Neural crest cell (in vitro differentiated cells): Measurements from ENCODE around the gene KRTDAP. TPM values are rescaled to one million over a fixed set of nuclear protein-coding genes. Genes with fewer than 3 reads are reported as not detected.
A peak's percentile ranks its signal among the peaks of the same experiment; 100 is the strongest.

Experiments
- DNase-seq: peaks from one replicate; pipeline ENCODE4 v3.0.0; 2021; ENCODE audit warnings: low read depth, mixed read lengths, low spot score
- H3K27ac Mint-ChIP-seq: one replicate; pipeline ENCODE4 v1.8.0; 2021; ENCODE audit warnings: mild to moderate bottlenecking, mixed read lengths; ENCODE audit not compliant: unreplicated experiment
- H3K27me3 Mint-ChIP-seq: 2 replicates; pipeline ENCODE4 v1.8.0; 2021; ENCODE audit warnings: low read depth, mild to moderate bottlenecking, mixed read lengths
- H3K36me3 Mint-ChIP-seq: 2 replicates; pipeline ENCODE4 v1.8.0; 2021; ENCODE audit warnings: low read depth, mild to moderate bottlenecking, mixed read lengths
- H3K4me1 Mint-ChIP-seq: 2 replicates; pipeline ENCODE4 v1.8.0; 2021; ENCODE audit warnings: mixed read lengths
- H3K4me3 Mint-ChIP-seq: one replicate; pipeline ENCODE4 v1.8.0; 2021; ENCODE audit warnings: mild to moderate bottlenecking, mixed read lengths
- H3K9me3 Mint-ChIP-seq: 2 replicates; pipeline ENCODE4 v1.8.0; 2021; ENCODE audit warnings: mixed read lengths
- total RNA-seq: library from RNA; stranded (reverse); gene quantifications from 2 replicates; pipeline ENCODE4 v1.2.1, GENCODE V29; 2021
- TF ChIP-seq, protein P1 (sequence below): fragments of 200-600 bp; sonication (generic); conservative IDR thresholded peaks from 2 replicates; pipeline ENCODE4 v1.5.0; 2021; ENCODE audit warnings: antibody characterized with exemption, mild to moderate bottlenecking

KRTDAP gene
- total RNA-seq, 1 donor from 2014 or later = not detected

DNA sequence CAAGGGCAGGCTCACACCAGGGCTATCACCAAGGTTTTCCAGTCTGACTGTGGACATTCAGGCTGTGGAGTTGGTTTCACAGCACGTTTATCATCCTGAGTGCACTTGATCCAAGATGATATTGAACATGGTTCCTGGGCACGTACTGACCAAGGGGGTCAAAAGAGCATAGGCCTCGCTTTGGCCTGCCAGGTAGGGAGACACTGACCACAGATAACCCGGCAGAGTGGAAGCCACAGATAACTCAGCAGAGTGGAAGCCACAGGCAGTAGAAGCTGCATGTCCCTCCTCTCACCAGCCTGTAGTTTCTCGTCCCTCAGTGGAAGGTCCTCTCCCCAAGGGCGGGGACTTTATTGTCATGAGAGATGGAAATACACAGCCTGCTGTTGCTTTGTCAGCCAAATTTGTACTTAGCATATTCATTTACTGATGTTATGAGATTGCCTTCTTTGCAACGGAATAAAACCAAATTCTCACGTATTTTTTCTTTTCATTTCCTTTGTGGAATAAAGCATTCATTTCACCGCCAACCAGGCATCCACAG lies 8.8 kb upstream of the KRTDAP start:
- no peaks in the 10 kb centered on the region for H3K36me3 Mint-ChIP-seq

DNA sequence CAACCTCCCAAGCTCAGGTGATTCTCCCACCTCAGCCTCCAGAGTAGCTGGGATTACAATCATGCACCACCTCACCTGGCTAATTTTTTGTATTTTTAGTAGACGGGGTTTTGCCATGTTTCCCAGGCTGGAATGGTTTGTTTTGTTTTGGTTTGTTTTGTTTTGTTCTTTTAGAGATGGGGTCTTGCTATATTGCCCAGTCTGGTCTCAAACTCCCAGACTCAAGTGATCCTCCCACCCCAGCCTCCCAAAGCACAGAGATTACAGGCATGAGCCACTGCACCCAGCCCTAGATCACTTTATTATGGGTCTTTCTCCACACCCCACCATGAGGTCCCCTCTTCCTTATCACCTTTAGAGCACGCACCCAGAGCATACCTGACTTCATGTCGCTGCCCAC lies 8.0 kb upstream of the KRTDAP start:
- TF ChIP-seq, protein P1, sequence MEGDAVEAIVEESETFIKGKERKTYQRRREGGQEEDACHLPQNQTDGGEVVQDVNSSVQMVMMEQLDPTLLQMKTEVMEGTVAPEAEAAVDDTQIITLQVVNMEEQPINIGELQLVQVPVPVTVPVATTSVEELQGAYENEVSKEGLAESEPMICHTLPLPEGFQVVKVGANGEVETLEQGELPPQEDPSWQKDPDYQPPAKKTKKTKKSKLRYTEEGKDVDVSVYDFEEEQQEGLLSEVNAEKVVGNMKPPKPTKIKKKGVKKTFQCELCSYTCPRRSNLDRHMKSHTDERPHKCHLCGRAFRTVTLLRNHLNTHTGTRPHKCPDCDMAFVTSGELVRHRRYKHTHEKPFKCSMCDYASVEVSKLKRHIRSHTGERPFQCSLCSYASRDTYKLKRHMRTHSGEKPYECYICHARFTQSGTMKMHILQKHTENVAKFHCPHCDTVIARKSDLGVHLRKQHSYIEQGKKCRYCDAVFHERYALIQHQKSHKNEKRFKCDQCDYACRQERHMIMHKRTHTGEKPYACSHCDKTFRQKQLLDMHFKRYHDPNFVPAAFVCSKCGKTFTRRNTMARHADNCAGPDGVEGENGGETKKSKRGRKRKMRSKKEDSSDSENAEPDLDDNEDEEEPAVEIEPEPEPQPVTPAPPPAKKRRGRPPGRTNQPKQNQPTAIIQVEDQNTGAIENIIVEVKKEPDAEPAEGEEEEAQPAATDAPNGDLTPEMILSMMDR = no peak
- no peak for DNase-seq
- no peaks in the 10 kb centered on the region for H3K9me3 Mint-ChIP-seq
- peaks cover 28% of the 10 kb centered on the region for H3K27me3 Mint-ChIP-seq
- H3K36me3 Mint-ChIP-seq = no peaks in the 10 kb centered on the region
- H3K4me1 Mint-ChIP-seq = no peaks in the 10 kb centered on the region
- peak overlapping the region; percentile 43 for H3K27ac Mint-ChIP-seq
- H3K4me3 Mint-ChIP-seq = no peak overlapping the region

More for the DNA sequence above, 8.8 kb upstream of the KRTDAP start:
- no peak overlapping the region for H3K4me3 Mint-ChIP-seq
- no peaks in the 10 kb centered on the region for H3K9me3 Mint-ChIP-seq
- H3K27me3 Mint-ChIP-seq = peaks cover 28% of the 10 kb centered on the region
- TF ChIP-seq, protein P1 = no peak
- H3K27ac Mint-ChIP-seq = no peak overlapping the region
- H3K4me1 Mint-ChIP-seq = no peaks in the 10 kb centered on the region
- DNase-seq = no peak

DNA sequence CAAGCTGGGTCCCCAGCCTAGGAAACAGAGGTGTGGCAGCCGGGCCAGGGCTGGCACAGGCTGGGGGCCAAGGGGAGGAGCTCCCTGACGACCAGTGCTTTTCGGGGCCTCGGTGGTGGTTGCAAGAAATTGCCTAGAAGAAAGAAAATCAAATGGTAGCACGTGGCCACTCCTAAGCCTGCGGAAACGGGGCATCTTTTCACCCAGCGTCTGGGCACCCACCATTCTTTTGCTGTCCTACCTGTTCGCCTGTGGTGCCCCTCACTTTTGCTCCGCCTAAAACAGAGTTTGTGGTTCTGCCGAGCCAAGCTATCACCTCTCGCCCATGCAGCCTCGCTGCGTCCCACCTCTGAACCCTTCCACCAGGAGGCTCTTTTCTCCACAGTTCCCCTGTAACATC lies 7.1 kb upstream of the KRTDAP start:
- no peak for DNase-seq
- TF ChIP-seq, protein P1 = no peak
- H3K4me1 Mint-ChIP-seq = no peaks in the 10 kb centered on the region
- no peak overlapping the region for H3K4me3 Mint-ChIP-seq
- H3K36me3 Mint-ChIP-seq = no peaks in the 10 kb centered on the region
- no peak overlapping the region for H3K27ac Mint-ChIP-seq
- H3K27me3 Mint-ChIP-seq = peaks cover 28% of the 10 kb centered on the region
- H3K9me3 Mint-ChIP-seq = no peaks in the 10 kb centered on the region

DNA sequence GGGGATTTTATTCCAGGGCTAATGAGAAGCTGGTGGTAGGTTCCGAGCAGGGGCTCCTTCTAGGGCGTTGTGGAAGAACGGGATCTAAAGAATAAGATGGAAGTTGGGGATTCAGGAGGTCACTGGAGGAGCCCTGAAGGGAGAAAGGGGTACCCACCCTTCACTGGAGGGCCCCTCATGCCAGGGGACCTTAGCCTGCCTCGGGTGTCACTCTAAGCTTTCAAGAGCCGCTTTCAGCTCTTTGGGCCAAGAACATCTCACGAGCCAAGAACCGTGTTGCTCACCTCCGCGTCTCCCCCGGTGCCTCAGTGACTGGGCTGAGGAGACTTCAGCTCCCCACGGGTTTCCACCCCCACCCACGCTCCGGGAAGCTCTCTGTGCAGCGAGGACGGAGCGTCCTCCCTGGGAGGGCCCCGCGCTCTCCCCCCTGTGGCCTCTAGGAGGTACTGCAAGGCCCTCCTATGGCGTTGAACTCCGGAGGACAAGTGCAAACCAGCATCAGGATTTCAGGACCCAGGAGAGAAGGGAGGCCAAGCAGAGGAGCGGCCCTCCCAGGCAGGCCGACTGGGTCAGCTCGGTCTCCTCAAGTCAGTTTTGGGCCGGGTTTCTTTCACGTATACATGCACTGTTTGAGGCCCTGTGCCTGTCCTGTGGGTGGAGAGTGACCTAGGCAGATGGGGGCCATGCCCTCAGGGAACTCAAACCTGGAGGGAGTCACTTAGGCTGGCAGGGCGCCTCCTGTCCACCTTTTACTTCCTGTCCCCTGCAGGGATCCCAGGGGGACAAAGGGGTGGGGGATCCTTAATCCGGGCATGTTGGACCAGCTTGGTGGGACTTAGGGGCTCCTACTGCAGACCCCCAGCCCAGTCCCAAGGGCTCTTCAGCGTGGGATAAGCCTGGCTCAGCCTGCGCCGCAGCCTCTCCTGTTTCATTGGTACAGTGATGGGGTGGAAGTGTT lies 5.1 kb upstream of the KRTDAP start:
- Mint-ChIP-seq H3K4me3 (no peak overlapping the region), H3K9me3 (no peaks in the 10 kb centered on the region), H3K36me3 (no peaks in the 10 kb centered on the region), H3K27ac (no peak overlapping the region), H3K4me1 (no peaks in the 10 kb centered on the region), H3K27me3 (peaks cover 41% of the 10 kb centered on the region)
- TF ChIP-seq, protein P1 = peak; percentile 94
- DNase-seq = peak; percentile 60

DNA sequence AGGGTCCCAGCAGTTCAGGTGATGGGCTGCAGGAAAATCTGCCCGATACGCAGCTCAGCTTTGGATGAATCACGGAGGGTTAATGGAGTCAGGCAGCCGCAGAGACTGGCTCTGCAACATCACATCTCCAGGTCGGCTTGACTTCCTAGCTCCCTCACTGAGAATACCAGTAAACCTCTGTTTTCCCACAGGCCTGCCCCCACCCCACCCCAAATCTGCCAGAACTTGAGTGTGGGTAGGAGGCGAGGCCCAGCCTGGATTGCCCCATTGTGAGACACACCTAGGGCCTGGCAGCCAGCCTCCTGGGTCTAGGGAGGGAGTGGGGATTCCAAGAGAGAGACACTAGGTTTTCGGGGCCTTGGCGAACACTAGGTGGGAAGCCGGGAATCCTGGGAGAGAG lies 3.7 kb upstream of the KRTDAP start:
- Mint-ChIP-seq H3K4me3 (no peak overlapping the region), H3K36me3 (no peaks in the 10 kb centered on the region), H3K27ac (no peak overlapping the region), H3K27me3 (peaks cover 53% of the 10 kb centered on the region), H3K4me1 (no peaks in the 10 kb centered on the region), H3K9me3 (no peaks in the 10 kb centered on the region)
- TF ChIP-seq, protein P1 = no peak
- no peak for DNase-seq
